ENCODE data around the gene PEPD. TPM values are rescaled to one million over a fixed set of nuclear protein-coding genes. Genes with fewer than 3 reads are reported as not detected.
A peak's percentile ranks its signal among the peaks of the same experiment; 100 is the strongest.

The PEPD gene
- total RNA-seq, 4 donors from 2014 or later: 116 to 1,166 (median 748) TPM

GRCh38 chr19:33501693-33502356, 19.8 kb downstream of the PEPD start:
- Histone ChIP-seq H3K27ac (no peak overlapping the region), H3K36me3 (peaks cover 0 to 70% (median 0%) of the 10 kb centered on the region in 3 donors), H3K9me3 (no peaks in the 10 kb centered on the region), H3K27me3 (no peaks in the 10 kb centered on the region), H3K4me3 (no peak overlapping the region), H3K4me1 (no peaks in the 10 kb centered on the region)
- DNase-seq: peak in 1 of 3 donors; percentile 18
- no peak for TF ChIP-seq POLR2A (IDR thresholded peaks at IDR 0.05)
- TF ChIP-seq, protein P1, sequence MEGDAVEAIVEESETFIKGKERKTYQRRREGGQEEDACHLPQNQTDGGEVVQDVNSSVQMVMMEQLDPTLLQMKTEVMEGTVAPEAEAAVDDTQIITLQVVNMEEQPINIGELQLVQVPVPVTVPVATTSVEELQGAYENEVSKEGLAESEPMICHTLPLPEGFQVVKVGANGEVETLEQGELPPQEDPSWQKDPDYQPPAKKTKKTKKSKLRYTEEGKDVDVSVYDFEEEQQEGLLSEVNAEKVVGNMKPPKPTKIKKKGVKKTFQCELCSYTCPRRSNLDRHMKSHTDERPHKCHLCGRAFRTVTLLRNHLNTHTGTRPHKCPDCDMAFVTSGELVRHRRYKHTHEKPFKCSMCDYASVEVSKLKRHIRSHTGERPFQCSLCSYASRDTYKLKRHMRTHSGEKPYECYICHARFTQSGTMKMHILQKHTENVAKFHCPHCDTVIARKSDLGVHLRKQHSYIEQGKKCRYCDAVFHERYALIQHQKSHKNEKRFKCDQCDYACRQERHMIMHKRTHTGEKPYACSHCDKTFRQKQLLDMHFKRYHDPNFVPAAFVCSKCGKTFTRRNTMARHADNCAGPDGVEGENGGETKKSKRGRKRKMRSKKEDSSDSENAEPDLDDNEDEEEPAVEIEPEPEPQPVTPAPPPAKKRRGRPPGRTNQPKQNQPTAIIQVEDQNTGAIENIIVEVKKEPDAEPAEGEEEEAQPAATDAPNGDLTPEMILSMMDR (IDR thresholded peaks at IDR 0.05): no peak

DNA sequence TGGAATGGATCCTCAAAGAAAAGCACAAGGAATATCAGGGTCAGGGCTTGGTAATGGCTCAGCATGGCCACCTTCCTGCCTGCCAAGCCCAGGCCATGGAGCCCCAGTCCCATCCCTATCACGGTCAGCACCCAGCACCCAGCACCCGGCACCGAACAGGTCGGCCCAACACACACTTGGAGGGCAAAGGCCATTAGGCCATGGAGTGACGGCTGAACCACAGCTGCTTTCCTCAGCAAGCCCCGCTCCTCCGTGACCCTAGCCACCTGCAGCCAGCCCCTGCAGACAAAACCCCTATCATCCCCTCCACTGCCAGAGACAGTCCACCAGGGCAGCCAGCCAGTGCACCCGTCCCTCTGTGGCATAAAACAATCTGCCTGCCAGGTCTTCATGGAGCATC, 20.6 kb downstream of the PEPD start:
- Histone ChIP-seq H3K4me3 (no peak overlapping the region), H3K4me1 (no peaks in the 10 kb centered on the region), H3K36me3 (peaks cover 0 to 78% (median 0%) of the 10 kb centered on the region in 3 donors), H3K9me3 (no peaks in the 10 kb centered on the region), H3K27me3 (no peaks in the 10 kb centered on the region), H3K27ac (no peak overlapping the region)
- no peak for TF ChIP-seq POLR2A (IDR thresholded peaks at IDR 0.05)
- TF ChIP-seq, protein P1 (IDR thresholded peaks at IDR 0.05): no peak
- peak in 1 of 3 donors; percentile 9 for DNase-seq

GRCh38 chr19:33500586-33500985, 21.0 kb downstream of the PEPD start:
- Histone ChIP-seq H3K27ac (no peak overlapping the region), H3K27me3 (no peaks in the 10 kb centered on the region), H3K4me1 (no peaks in the 10 kb centered on the region), H3K4me3 (no peak overlapping the region), H3K36me3 (peaks cover 0 to 79% (median 0%) of the 10 kb centered on the region in 3 donors), H3K9me3 (no peaks in the 10 kb centered on the region)
- peak in 1 of 3 donors; percentile 34 for DNase-seq
- TF ChIP-seq, protein P1 (IDR thresholded peaks at IDR 0.05): no peak
- no peak for TF ChIP-seq POLR2A (IDR thresholded peaks at IDR 0.05)

DNA sequence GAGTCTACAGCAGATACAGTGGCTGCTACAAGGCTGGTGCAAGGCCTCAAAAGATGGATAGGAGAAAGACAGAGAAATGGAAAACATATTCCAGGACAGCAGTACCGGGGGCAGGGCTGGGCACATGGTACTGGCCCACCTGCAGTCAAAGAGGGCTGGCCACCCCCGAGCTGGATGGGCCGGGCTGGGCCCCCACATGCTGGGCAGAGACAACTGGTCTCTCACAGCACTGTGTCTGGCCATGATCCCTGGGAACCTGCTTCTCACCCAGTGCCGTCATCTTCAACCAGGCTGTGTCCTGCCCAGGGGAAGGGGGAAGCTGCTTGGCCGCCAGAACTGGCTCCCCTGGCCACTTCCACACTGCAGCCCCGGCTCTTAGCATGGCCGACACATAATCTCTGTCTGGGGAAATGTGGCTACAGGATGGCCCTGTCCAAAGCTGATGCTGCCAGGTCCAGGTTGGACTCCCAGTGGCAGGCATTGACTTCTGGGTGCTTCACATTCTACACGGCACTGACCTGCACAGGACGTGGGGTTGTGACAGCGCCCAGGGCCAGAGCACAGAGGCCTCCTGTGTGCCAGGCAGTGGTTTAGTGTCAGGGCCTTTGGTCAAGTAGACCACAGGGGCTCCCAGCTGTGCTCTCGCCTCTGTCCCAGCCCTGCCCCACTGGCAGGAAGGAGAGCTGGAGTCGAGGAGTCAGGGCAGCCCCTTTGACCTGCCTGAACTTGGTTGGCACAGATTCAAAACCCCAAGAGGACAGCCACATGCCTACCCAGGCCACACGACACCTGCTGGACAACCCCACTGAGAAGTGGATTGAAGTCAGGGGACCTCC, 21.7 kb downstream of the PEPD start:
- peaks cover 0 to 78% (median 0%) of the 10 kb centered on the region in 3 donors for H3K36me3 ChIP-seq

DNA sequence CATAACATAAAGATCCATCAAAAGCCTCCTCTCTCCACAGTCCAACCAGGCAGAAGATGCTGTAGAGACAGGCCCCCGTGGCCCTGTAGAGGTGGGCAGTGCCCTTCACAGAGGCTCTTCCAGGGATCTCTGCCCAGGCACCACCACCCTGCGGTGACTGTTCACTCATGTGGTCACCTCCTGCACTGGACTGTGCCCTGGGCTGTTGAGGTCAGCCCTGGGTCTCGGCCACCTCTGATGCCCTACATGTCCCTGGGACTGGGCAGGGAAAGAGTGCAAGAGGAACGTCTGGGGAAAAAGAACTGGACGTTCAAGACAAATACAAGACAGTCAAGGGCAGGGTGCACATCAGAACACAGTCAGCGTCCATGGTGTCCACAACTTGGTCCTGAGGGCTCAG, 22.3 kb downstream of the PEPD start:
- Histone ChIP-seq H3K9me3 (no peaks in the 10 kb centered on the region), H3K36me3 (peaks cover 0 to 83% (median 0%) of the 10 kb centered on the region in 3 donors), H3K27ac (no peak overlapping the region), H3K4me3 (no peak overlapping the region), H3K4me1 (no peaks in the 10 kb centered on the region), H3K27me3 (no peaks in the 10 kb centered on the region)
- no peak for TF ChIP-seq POLR2A (IDR thresholded peaks at IDR 0.05)
- TF ChIP-seq, protein P1 (IDR thresholded peaks at IDR 0.05): no peak
- DNase-seq: peak in 1 of 3 donors; percentile 15

More for the DNA sequence above, 21.7 kb downstream of the PEPD start:
- DNase-seq: peak in 1 of 3 donors; percentile 30
- no peak overlapping the region for H3K4me3 ChIP-seq
- H3K27ac ChIP-seq: no peak overlapping the region
- H3K9me3 ChIP-seq: no peaks in the 10 kb centered on the region
- TF ChIP-seq POLR2A (IDR thresholded peaks at IDR 0.05): no peak
- TF ChIP-seq, protein P1 (IDR thresholded peaks at IDR 0.05): no peak
- H3K27me3 ChIP-seq: no peaks in the 10 kb centered on the region
- H3K4me1 ChIP-seq: no peaks in the 10 kb centered on the region

All from Peyer's patch (tissue), 4 donors.